Measurements from ENCODE around the gene MYOD1.

MYOD1 gene

GRCh38 chr11:17702876-17703275, 16.5 kb upstream of the MYOD1 start:
- Histone ChIP-seq H2AFZ (ENCODE audit: low read length) (no peak overlapping the region), H3K9me2 (replicated peaks; ENCODE audit: insufficient read depth, low read length) (no peaks in the 10 kb centered on the region), H3F3A (ENCODE audit: insufficient read depth, low read length) (no peaks in the 10 kb centered on the region), H3K9me3 (replicated peaks; ENCODE audit: insufficient read depth, low read length) (no peaks in the 10 kb centered on the region), H3K4me2 (ENCODE audit: low read depth, low read length) (no peak overlapping the region), H3K4me3 (ENCODE audit: low read length) (no peak overlapping the region), H3K9ac (ENCODE audit: low read length) (no peak overlapping the region), H4K20me1 (ENCODE audit: insufficient read depth, low read length) (no peaks in the 10 kb centered on the region), H3K36me3 (replicated peaks; ENCODE audit: insufficient read depth, low read length) (no peaks in the 10 kb centered on the region), H3K27ac (ENCODE audit: low read length) (no peak overlapping the region), H3K79me2 (ENCODE audit: low read length) (no peaks in the 10 kb centered on the region), H3K4me1 (ENCODE audit: low read length) (no peaks in the 10 kb centered on the region), H3K27me3 (replicated peaks; ENCODE audit: insufficient read depth, low read length) (no peaks in the 10 kb centered on the region)
- TF ChIP-seq EZH2 (optimal IDR thresholded peaks at IDR 0.05; ENCODE audit: low read depth, low read length) = no peak
- no peak for TF ChIP-seq EZH2phosphoT487 (IDR thresholded peaks at IDR 0.05; ENCODE audit: low read length)
- TF ChIP-seq CTCF (IDR thresholded peaks at IDR 0.05; ENCODE audit: low read length) = no peak
- DNase-seq = no peak

GRCh38 chr11:17703951-17704350, 15.4 kb upstream of the MYOD1 start:
- Histone ChIP-seq H3K4me3 (ENCODE audit: low read length) (no peak overlapping the region), H2AFZ (ENCODE audit: low read length) (no peak overlapping the region), H3K36me3 (replicated peaks; ENCODE audit: insufficient read depth, low read length) (no peaks in the 10 kb centered on the region), H4K20me1 (ENCODE audit: insufficient read depth, low read length) (no peaks in the 10 kb centered on the region), H3K27me3 (replicated peaks; ENCODE audit: insufficient read depth, low read length) (no peaks in the 10 kb centered on the region), H3K4me2 (ENCODE audit: low read depth, low read length) (no peak overlapping the region), H3K9me3 (replicated peaks; ENCODE audit: insufficient read depth, low read length) (no peaks in the 10 kb centered on the region), H3K79me2 (ENCODE audit: low read length) (no peaks in the 10 kb centered on the region), H3K27ac (ENCODE audit: low read length) (no peak overlapping the region), H3K4me1 (ENCODE audit: low read length) (no peaks in the 10 kb centered on the region), H3K9ac (ENCODE audit: low read length) (no peak overlapping the region), H3K9me2 (replicated peaks; ENCODE audit: insufficient read depth, low read length) (no peaks in the 10 kb centered on the region), H3F3A (ENCODE audit: insufficient read depth, low read length) (no peaks in the 10 kb centered on the region)
- DNase-seq = no peak
- TF ChIP-seq EZH2 (optimal IDR thresholded peaks at IDR 0.05; ENCODE audit: low read depth, low read length) = no peak
- TF ChIP-seq EZH2phosphoT487 (IDR thresholded peaks at IDR 0.05; ENCODE audit: low read length) = no peak
- TF ChIP-seq CTCF (IDR thresholded peaks at IDR 0.05; ENCODE audit: low read length) = no peak

GRCh38 chr11:17707830-17708229, 11.5 kb upstream of the MYOD1 start:
- DNase-seq = no peak
- Histone ChIP-seq H3K79me2 (ENCODE audit: low read length) (no peaks in the 10 kb centered on the region), H3K27me3 (replicated peaks; ENCODE audit: insufficient read depth, low read length) (no peaks in the 10 kb centered on the region), H3K9ac (ENCODE audit: low read length) (no peak overlapping the region), H3K4me2 (ENCODE audit: low read depth, low read length) (no peak overlapping the region), H3K9me3 (replicated peaks; ENCODE audit: insufficient read depth, low read length) (no peaks in the 10 kb centered on the region), H3K4me3 (ENCODE audit: low read length) (no peak overlapping the region), H3F3A (ENCODE audit: insufficient read depth, low read length) (no peaks in the 10 kb centered on the region), H3K4me1 (ENCODE audit: low read length) (no peaks in the 10 kb centered on the region), H3K9me2 (replicated peaks; ENCODE audit: insufficient read depth, low read length) (no peaks in the 10 kb centered on the region), H4K20me1 (ENCODE audit: insufficient read depth, low read length) (no peaks in the 10 kb centered on the region), H3K27ac (ENCODE audit: low read length) (no peak overlapping the region), H3K36me3 (replicated peaks; ENCODE audit: insufficient read depth, low read length) (no peaks in the 10 kb centered on the region), H2AFZ (ENCODE audit: low read length) (no peak overlapping the region)
- no peak for TF ChIP-seq EZH2phosphoT487 (IDR thresholded peaks at IDR 0.05; ENCODE audit: low read length)
- TF ChIP-seq EZH2 (optimal IDR thresholded peaks at IDR 0.05; ENCODE audit: low read depth, low read length) = no peak
- no peak for TF ChIP-seq CTCF (IDR thresholded peaks at IDR 0.05; ENCODE audit: low read length)
